ENCODE results near the gene ZMYND15.

- TF ChIP-seq CTCF (conservative IDR thresholded peaks at IDR 0.05; ENCODE audit: low read depth, low read length) (no peak), EZH2 (IDR thresholded peaks at IDR 0.05; ENCODE audit: borderline replicate concordance, low read depth, low read length, poor library complexity, severe bottlenecking) (no peak)
These were observed 30.0 kb downstream of the ZMYND15 start for GRCh38 chr17:4769628-4770027.

Data from A673 (cell line).